BJ (cell line): Measurements from ENCODE around the gene TMEM82. TPM values are rescaled to one million over a fixed set of nuclear protein-coding genes. Genes with fewer than 3 reads are reported as not detected.

ENCODE experiments used
- polyA plus RNA-seq: library from polyadenylated mRNA; depleted of rRNA; stranded (reverse); fragments of >200 nt; gene quantifications from 2 replicates; pipeline ENCODE4 v1.2.3, GENCODE V29; 2011; rRNA removed

The TMEM82 gene
- polyA plus RNA-seq, 1 experiment, result not detected

Other genes starting within 250 kb of the TMEM82 start
- 14.0 and 20.8 TPM in 2 replicates for gene CASP9, start 218.3 kb upstream of the TMEM82 start, polyA plus RNA-seq
- 12.3 and 20.2 TPM in 2 replicates for gene DNAJC16, start 215.7 kb upstream of the TMEM82 start, polyA plus RNA-seq
- gene AGMAT, start 157.4 kb upstream of the TMEM82 start, polyA plus RNA-seq, result 1.1 and 1.2 TPM in 2 replicates
- 5.9 and 6.4 TPM in 2 replicates for gene DDI2, start 125.0 kb upstream of the TMEM82 start, polyA plus RNA-seq
- 37.2 and 58.3 TPM in 2 replicates for gene PLEKHM2, start 58.2 kb upstream of the TMEM82 start, polyA plus RNA-seq
- 0.54 and 0.70 TPM in 2 replicates for gene SLC25A34, start 6.2 kb upstream of the TMEM82 start, polyA plus RNA-seq
- gene FBLIM1, start 16.3 kb downstream of the TMEM82 start, polyA plus RNA-seq, result 147 and 254 TPM in 2 replicates
- gene UQCRHL, start 65.2 kb downstream of the TMEM82 start, polyA plus RNA-seq, result 0.56 and 1.3 TPM in 2 replicates
- 3.1 and 4.6 TPM in 2 replicates for gene SPEN, start 105.2 kb downstream of the TMEM82 start, polyA plus RNA-seq
- gene ZBTB17, start 233.6 kb downstream of the TMEM82 start, polyA plus RNA-seq, result 23.4 and 43.3 TPM in 2 replicates